K562 (cell line): ENCODE results near the gene RC3H2. TPM values are rescaled to one million over a fixed set of nuclear protein-coding genes. Genes with fewer than 3 reads are reported as not detected.

Source experiments
- ATF7 ChIP-seq: fragments of 450-650 bp; IDR thresholded peaks from 2 replicates; pipeline ENCODE4 v1.7.1; 2014; ENCODE audit warnings: mild to moderate bottlenecking, moderate library complexity
- CBFA2T2 ChIP-seq: fragments of 450-650 bp; conservative IDR thresholded peaks from 2 replicates; pipeline ENCODE4 v1.6.1; 2017; ENCODE audit warnings: mild to moderate bottlenecking
- CBFA2T3 ChIP-seq: fragments of 450-650 bp; IDR thresholded peaks from 2 replicates; pipeline ENCODE4 v1.6.1; 2017
- CBFB ChIP-seq: sonication (generic); formaldehyde crosslinking; IDR thresholded peaks from 2 replicates; pipeline ENCODE4 v1.4.0; 2020; ENCODE audit warnings: mild to moderate bottlenecking, missing genetic modification reagents
- CREM ChIP-seq: IDR thresholded peaks from 2 replicates; pipeline ENCODE4 v1.6.1; 2014; ENCODE audit warnings: antibody characterized with exemption, low read depth
- CTBP1 ChIP-seq: fragments of 450-650 bp; IDR thresholded peaks from 2 replicates; pipeline ENCODE4 v1.6.1; 2016; ENCODE audit warnings: borderline replicate concordance
- DACH1 ChIP-seq: fragments of 450-650 bp; IDR thresholded peaks from 2 replicates; pipeline ENCODE4 v1.6.1; 2018; ENCODE audit not compliant: partially characterized antibody
- DPF2 ChIP-seq: fragments of 450-650 bp; IDR thresholded peaks from 2 replicates; pipeline ENCODE4 v1.6.1; 2016
- FOS ChIP-seq: IDR thresholded peaks from 3 replicates; pipeline ENCODE4 v1.6.1; 2011; ENCODE audit not compliant: insufficient read length; ENCODE audit errors: extremely low read depth
- GATA2 ChIP-seq: sonication (generic); formaldehyde crosslinking; IDR thresholded peaks from 2 replicates; pipeline ENCODE4 v1.4.0; 2020; ENCODE audit warnings: mild to moderate bottlenecking, missing genetic modification reagents
- HSF4 ChIP-seq: fragments of 250-450 bp; sonication (Bioruptor Pico); IDR thresholded peaks from 2 replicates; pipeline ENCODE4 v2.1.2; 2022; ENCODE audit warnings: mild to moderate bottlenecking, moderate library complexity, borderline replicate concordance
- JUND ChIP-seq, 2 experiments: IDR thresholded peaks; 2 replicates in 1 of 2; 3 replicates in 1 of 2; pipeline ENCODE4 v1.6.1; 2011; ENCODE audit warnings: borderline replicate concordance in 2 of 2, low read depth in 2 of 2, low read length in 2 of 2, improper control_type of control experiment in 1 of 2, missing biosample characterization in 1 of 2, missing genetic modification characterization in 1 of 2, missing genetic modification reagents in 1 of 2
- NCOR1 ChIP-seq: fragments of 450-650 bp; IDR thresholded peaks from 2 replicates; pipeline ENCODE4 v1.6.1; 2016; ENCODE audit warnings: mild to moderate bottlenecking, moderate library complexity
- PHF8 ChIP-seq: fragments of 200-600 bp; sonication (generic); IDR thresholded peaks from 2 replicates; pipeline ENCODE4 v1.6.1; 2012; ENCODE audit warnings: mixed run types, mild to moderate bottlenecking, inconsistent platforms, low read length, moderate library complexity, borderline replicate concordance
- PML ChIP-seq: IDR thresholded peaks from 2 replicates; pipeline ENCODE4 v1.6.1; 2012; ENCODE audit warnings: low read length, inconsistent platforms
- POLR3A ChIP-seq: IDR thresholded peaks from 2 replicates; pipeline ENCODE4 v1.6.1; 2011; ENCODE audit warnings: borderline replicate concordance, mild to moderate bottlenecking, moderate library complexity; ENCODE audit not compliant: insufficient read length, insufficient read depth; ENCODE audit errors: extremely low read depth
- PTRF ChIP-seq: fragments of 450-650 bp; IDR thresholded peaks from 2 replicates; pipeline ENCODE4 v1.6.1; 2016; ENCODE audit warnings: mild to moderate bottlenecking, missing genetic modification characterization, missing compliant biosample characterization
- RBM17 ChIP-seq: fragments of 200-400 bp; formaldehyde crosslinking; IDR thresholded peaks from 2 replicates; pipeline ENCODE4 v1.6.1; 2017; ENCODE audit warnings: low read depth, mild to moderate bottlenecking, low read length, borderline replicate concordance
- RBM25 ChIP-seq: fragments of 200-400 bp; formaldehyde crosslinking; IDR thresholded peaks from 2 replicates; pipeline ENCODE4 v1.6.1; 2018; ENCODE audit warnings: low read length, low read depth, moderate library complexity; ENCODE audit not compliant: severe bottlenecking
- RBM34 ChIP-seq: fragments of 200-400 bp; formaldehyde crosslinking; IDR thresholded peaks from 2 replicates; pipeline ENCODE4 v1.6.1; 2018; ENCODE audit warnings: low read length, borderline replicate concordance; ENCODE audit not compliant: insufficient read depth
- RBM39 ChIP-seq: fragments of 200-400 bp; formaldehyde crosslinking; optimal IDR thresholded peaks from 2 replicates; pipeline ENCODE3; 2018; ENCODE audit warnings: low read depth, low read length
- SMARCA4 ChIP-seq: fragments of 450-650 bp; IDR thresholded peaks from 2 replicates; pipeline ENCODE4 v1.6.1; 2016
- SRSF1 ChIP-seq: fragments of 200-400 bp; formaldehyde crosslinking; IDR thresholded peaks from 2 replicates; pipeline ENCODE4 v1.6.1; 2017; ENCODE audit warnings: mild to moderate bottlenecking, low read depth, low read length, moderate library complexity
- TAF9B ChIP-seq: fragments of 450-650 bp; IDR thresholded peaks from 2 replicates; pipeline ENCODE4 v1.6.1; 2018; ENCODE audit warnings: mild to moderate bottlenecking; ENCODE audit not compliant: partially characterized antibody
- ZNF431 ChIP-seq: sonication (generic); formaldehyde crosslinking; IDR thresholded peaks from 2 replicates; pipeline ENCODE4 v1.8.0; 2022; ENCODE audit warnings: mild to moderate bottlenecking, missing genetic modification reagents
- polyA plus RNA-seq, 8 experiments: library from polyadenylated mRNA; depleted of rRNA in 4 of 8; stranded (reverse) in 5 of 8; unstranded in 3 of 8; fragments of >200 nt; fragmentation: Nextera tagmentation in 2 of 8; fragmentation: Illumina TruSeq in 1 of 8; extraction: Ambion mirVana in 2 of 8; extraction: Trizol in 1 of 8; gene quantifications; 2 replicates each; pipeline versions ENCODE4 v1.2.1 to v1.2.3, GENCODE V29; 2011 to 2014; ENCODE audit warnings: inconsistent platforms in 1 of 8, missing spikeins in 1 of 8
- total RNA-seq, 7 experiments: library from RNA; depleted of rRNA in 6 of 7; stranded (reverse); fragments of >200 nt in 6 of 7; fragmentation: Illumina TruSeq in 2 of 7; extraction: Trizol in 2 of 7; gene quantifications; 2 replicates each; pipeline versions ENCODE4 v1.2.1 to v1.2.3, GENCODE V29; 2011 to 2021; ENCODE audit warnings: low replicate concordance in 1 of 7
- TF ChIP-seq, protein P1 (sequence below), 2 experiments: IDR thresholded peaks in 1 of 2; conservative IDR thresholded peaks in 1 of 2; 2 replicates each; pipeline ENCODE4 v1.6.1; 2016; ENCODE audit warnings: low read depth in 2 of 2, mild to moderate bottlenecking in 1 of 2, missing compliant biosample characterization in 1 of 2, missing genetic modification characterization in 1 of 2, moderate library complexity in 1 of 2
- TF ChIP-seq, protein P2 (sequence below): IDR thresholded peaks from 2 replicates; pipeline ENCODE4 v1.6.1; 2014; ENCODE audit warnings: antibody characterized with exemption

RC3H2 gene
- total and polyA plus RNA-seq, 9 of the 15 experiments (the other 6 are each of a cell fraction or from before 2014, with no cell fraction given) = 5.6 to 35.4 (median 18.6) TPM

DNA sequence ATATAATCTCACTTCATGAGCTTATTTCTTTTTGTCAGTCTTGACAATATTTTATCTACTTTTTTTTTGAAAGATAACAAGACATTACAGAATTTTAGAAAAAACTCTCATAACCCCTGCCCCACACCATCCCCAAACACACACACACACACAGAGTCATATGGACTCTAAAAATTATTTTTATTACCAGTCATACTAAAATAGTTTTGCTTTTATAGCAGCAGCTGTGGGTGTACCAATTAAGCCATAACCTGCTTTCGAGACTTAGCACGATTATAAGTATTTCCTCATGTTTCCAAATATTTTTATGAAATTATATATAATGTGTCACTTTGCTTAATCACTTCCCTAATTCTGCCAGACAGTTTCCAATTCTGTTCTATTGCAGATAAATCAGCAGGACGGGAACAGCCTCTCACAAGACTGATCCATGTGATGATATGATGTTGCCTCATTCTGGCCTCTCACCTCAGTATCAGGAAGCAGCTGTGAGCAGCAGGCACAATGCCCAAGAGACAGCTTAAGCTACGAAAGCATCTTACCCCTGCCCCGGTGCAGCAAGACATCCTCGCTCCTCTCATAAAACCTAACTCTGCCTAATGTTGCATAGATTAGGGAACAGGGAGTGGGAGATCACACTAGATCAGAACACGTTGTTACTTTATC lies 83.7 kb downstream of the RC3H2 start (continued):
- TF ChIP-seq RBM34 (no peak), CBFB (CRISPR knock-in tag) (no peak), GATA2 (CRISPR knock-in tag) (peak; percentile 64), SRSF1 (no peak), CTBP1 (peak; percentile 70; the same call in 1 of the 2 replicates), FOS (no peak), PHF8 (no peak), RBM39 (no peak), DPF2 (peak; percentile 55), HSF4 (CRISPR knock-in tag) (no peak), TAF9B (peak; percentile 79), POLR3A (no peak), ZNF431 (CRISPR knock-in tag) (no peak), CREM (peak; percentile 51; the same call in 1 of the 2 replicates), PTRF (no peak), SMARCA4 (peak; percentile 63), JUND (IDR thresholded peaks at IDR 0.05; ENCODE audit: borderline replicate concordance, low read depth, low read length) (peak; percentile 74), JUND (tag; IDR thresholded peaks at IDR 0.05; ENCODE audit: borderline replicate concordance, low read depth, low read length) (peak; percentile 50; the same call in 1 of the 3 replicates), NCOR1 (peak; percentile 57), CBFA2T3 (peak; percentile 82), RBM17 (no peak), PML (0 out of 2 replicates have a peak, but pooled peaks have one; percentile 34), CBFA2T2 (peak; percentile 63), DACH1 (peak; percentile 39), RBM25 (no peak), ATF7 (peak; percentile 62; the same call in 1 of the 2 replicates)
- TF ChIP-seq, protein P1, sequence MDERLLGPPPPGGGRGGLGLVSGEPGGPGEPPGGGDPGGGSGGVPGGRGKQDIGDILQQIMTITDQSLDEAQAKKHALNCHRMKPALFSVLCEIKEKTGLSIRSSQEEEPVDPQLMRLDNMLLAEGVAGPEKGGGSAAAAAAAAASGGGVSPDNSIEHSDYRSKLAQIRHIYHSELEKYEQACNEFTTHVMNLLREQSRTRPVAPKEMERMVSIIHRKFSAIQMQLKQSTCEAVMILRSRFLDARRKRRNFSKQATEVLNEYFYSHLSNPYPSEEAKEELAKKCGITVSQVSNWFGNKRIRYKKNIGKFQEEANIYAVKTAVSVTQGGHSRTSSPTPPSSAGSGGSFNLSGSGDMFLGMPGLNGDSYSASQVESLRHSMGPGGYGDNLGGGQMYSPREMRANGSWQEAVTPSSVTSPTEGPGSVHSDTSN (CRISPR knock-in tag; IDR thresholded peaks at IDR 0.05; ENCODE audit: low read depth) = no peak
- TF ChIP-seq, protein P1 (tag; conservative IDR thresholded peaks at IDR 0.05; ENCODE audit: low read depth) = peak; percentile 79
- TF ChIP-seq, protein P2, sequence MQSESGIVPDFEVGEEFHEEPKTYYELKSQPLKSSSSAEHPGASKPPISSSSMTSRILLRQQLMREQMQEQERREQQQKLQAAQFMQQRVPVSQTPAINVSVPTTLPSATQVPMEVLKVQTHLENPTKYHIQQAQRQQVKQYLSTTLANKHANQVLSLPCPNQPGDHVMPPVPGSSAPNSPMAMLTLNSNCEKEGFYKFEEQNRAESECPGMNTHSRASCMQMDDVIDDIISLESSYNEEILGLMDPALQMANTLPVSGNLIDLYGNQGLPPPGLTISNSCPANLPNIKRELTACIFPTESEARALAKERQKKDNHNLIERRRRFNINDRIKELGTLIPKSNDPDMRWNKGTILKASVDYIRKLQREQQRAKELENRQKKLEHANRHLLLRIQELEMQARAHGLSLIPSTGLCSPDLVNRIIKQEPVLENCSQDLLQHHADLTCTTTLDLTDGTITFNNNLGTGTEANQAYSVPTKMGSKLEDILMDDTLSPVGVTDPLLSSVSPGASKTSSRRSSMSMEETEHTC = peak; percentile 77
